ENCODE results near the gene H3-3A. TPM values are rescaled to one million over a fixed set of nuclear protein-coding genes. Genes with fewer than 3 reads are reported as not detected.

The H3-3A gene
- total RNA-seq, 3 donors from 2014 or later (not counting 1 experiment from before 2014, with no cell fraction given): 490 to 616 (median 522) TPM

- Mint-ChIP-seq H3K4me3 (no peak overlapping the region), H3K9me3 (no peaks in the 10 kb centered on the region), H3K4me1 (no peaks in the 10 kb centered on the region), H3K27ac (no peak overlapping the region), H3K36me3 (no peaks in the 10 kb centered on the region), H3K27me3 (ENCODE audit: low read depth in 2 of 2) (peaks cover 0 to 2% of the 10 kb centered on the region in 2 donors)
- Histone ChIP-seq H3K36me3 (ENCODE audit: control insufficient read depth, insufficient read depth, low read length) (no peaks in the 10 kb centered on the region), H3K4me3 (ENCODE audit: low read length) (no peak overlapping the region), H3K4me1 (ENCODE audit: control insufficient read depth, insufficient read depth, low read length) (no peaks in the 10 kb centered on the region), H3K27ac (ENCODE audit: low read length) (no peak overlapping the region), H3K27me3 (ENCODE audit: control insufficient read depth, insufficient read depth, low read length) (no peaks in the 10 kb centered on the region), H3K9me3 (ENCODE audit: control insufficient read depth, insufficient read depth, low read length) (no peaks in the 10 kb centered on the region)
- intact Hi-C loops (cut with micrococcal nuclease): no loop called here
- no peak for ATAC-seq
- DNase-seq: no peak
- 89% methylated on average over 3 of the region's 4 CpGs for WGBS (ENCODE audit: insufficient coverage)
- no peak for TF ChIP-seq CTCF (IDR thresholded peaks at IDR 0.05)
Observed at GRCh38 chr1:226044514-226045101, 17.9 kb upstream of the H3-3A start.

- Histone ChIP-seq H3K4me3 (ENCODE audit: low read length) (no peak overlapping the region), H3K36me3 (ENCODE audit: control insufficient read depth, insufficient read depth, low read length) (no peaks in the 10 kb centered on the region), H3K27me3 (ENCODE audit: control insufficient read depth, insufficient read depth, low read length) (no peaks in the 10 kb centered on the region), H3K9me3 (ENCODE audit: control insufficient read depth, insufficient read depth, low read length) (no peaks in the 10 kb centered on the region), H3K27ac (ENCODE audit: low read length) (no peak overlapping the region), H3K4me1 (ENCODE audit: control insufficient read depth, insufficient read depth, low read length) (no peaks in the 10 kb centered on the region)
- 94% methylated on average over 5 of the region's 6 CpGs for WGBS (ENCODE audit: insufficient coverage)
- H3K27me3 Mint-ChIP-seq (ENCODE audit: low read depth in 2 of 2): no peaks in the 10 kb centered on the region
- no peak for DNase-seq
- TF ChIP-seq CTCF (IDR thresholded peaks at IDR 0.05): no peak
- H3K4me1 Mint-ChIP-seq: no peaks in the 10 kb centered on the region
- H3K9me3 Mint-ChIP-seq: no peaks in the 10 kb centered on the region
- no peak overlapping the region for H3K4me3 Mint-ChIP-seq
- H3K36me3 Mint-ChIP-seq: no peaks in the 10 kb centered on the region
- no peak overlapping the region for H3K27ac Mint-ChIP-seq
- no peak for ATAC-seq
- intact Hi-C loops (cut with micrococcal nuclease): no loop called here
Observed at GRCh38 chr1:226046240-226046639, 16.3 kb upstream of the H3-3A start.

- H3K9me3 Mint-ChIP-seq: no peaks in the 10 kb centered on the region
- TF ChIP-seq CTCF (IDR thresholded peaks at IDR 0.05): no peak
- intact Hi-C loops (cut with micrococcal nuclease): no loop called here
- no peak for ATAC-seq
- no peak overlapping the region for H3K27ac Mint-ChIP-seq
- H3K9me3 ChIP-seq (ENCODE audit: control insufficient read depth, insufficient read depth, low read length): no peaks in the 10 kb centered on the region
- H3K27ac ChIP-seq (ENCODE audit: low read length): no peak overlapping the region
- WGBS (ENCODE audit: insufficient coverage): 73% methylated on average over 1 of the region's 1 CpG
- no peaks in the 10 kb centered on the region for H3K36me3 Mint-ChIP-seq
- no peaks in the 10 kb centered on the region for H3K4me1 Mint-ChIP-seq
- no peaks in the 10 kb centered on the region for H3K4me1 ChIP-seq (ENCODE audit: control insufficient read depth, insufficient read depth, low read length)
- H3K27me3 ChIP-seq (ENCODE audit: control insufficient read depth, insufficient read depth, low read length): no peaks in the 10 kb centered on the region
- DNase-seq: no peak
- no peak overlapping the region for H3K4me3 ChIP-seq (ENCODE audit: low read length)
- no peaks in the 10 kb centered on the region for H3K36me3 ChIP-seq (ENCODE audit: control insufficient read depth, insufficient read depth, low read length)
- no peaks in the 10 kb centered on the region for H3K27me3 Mint-ChIP-seq (ENCODE audit: low read depth in 2 of 2)
- no peak overlapping the region for H3K4me3 Mint-ChIP-seq
Observed at GRCh38 chr1:226047495-226047894, 15.0 kb upstream of the H3-3A start.

GRCh38 chr1:226048886-226049285 lies 13.6 kb upstream of the H3-3A start:
- H3K9me3 Mint-ChIP-seq: no peaks in the 10 kb centered on the region
- Histone ChIP-seq H3K4me1 (ENCODE audit: control insufficient read depth, insufficient read depth, low read length) (no peaks in the 10 kb centered on the region), H3K4me3 (ENCODE audit: low read length) (no peak overlapping the region), H3K36me3 (ENCODE audit: control insufficient read depth, insufficient read depth, low read length) (no peaks in the 10 kb centered on the region), H3K27ac (ENCODE audit: low read length) (no peak overlapping the region), H3K9me3 (ENCODE audit: control insufficient read depth, insufficient read depth, low read length) (no peaks in the 10 kb centered on the region), H3K27me3 (ENCODE audit: control insufficient read depth, insufficient read depth, low read length) (no peaks in the 10 kb centered on the region)
- intact Hi-C loops (cut with micrococcal nuclease): no loop called here
- WGBS (ENCODE audit: insufficient coverage): 91% methylated on average over 1 of the region's 1 CpG
- TF ChIP-seq CTCF (IDR thresholded peaks at IDR 0.05): no peak
- no peaks in the 10 kb centered on the region for H3K27me3 Mint-ChIP-seq (ENCODE audit: low read depth in 2 of 2)
- no peak overlapping the region for H3K4me3 Mint-ChIP-seq
- no peaks in the 10 kb centered on the region for H3K36me3 Mint-ChIP-seq
- no peak for DNase-seq
- ATAC-seq: no peak
- no peaks in the 10 kb centered on the region for H3K4me1 Mint-ChIP-seq
- no peak overlapping the region for H3K27ac Mint-ChIP-seq

Measured in natural killer cell (primary cell).